Measurements from ENCODE around the gene KSR1.
"Not testable (repeated sequence)": the region's sequence is repeated elsewhere in the genome, so short reads cannot be mapped to it uniquely, and the experiment has no call there.

The KSR1 gene

DNA sequence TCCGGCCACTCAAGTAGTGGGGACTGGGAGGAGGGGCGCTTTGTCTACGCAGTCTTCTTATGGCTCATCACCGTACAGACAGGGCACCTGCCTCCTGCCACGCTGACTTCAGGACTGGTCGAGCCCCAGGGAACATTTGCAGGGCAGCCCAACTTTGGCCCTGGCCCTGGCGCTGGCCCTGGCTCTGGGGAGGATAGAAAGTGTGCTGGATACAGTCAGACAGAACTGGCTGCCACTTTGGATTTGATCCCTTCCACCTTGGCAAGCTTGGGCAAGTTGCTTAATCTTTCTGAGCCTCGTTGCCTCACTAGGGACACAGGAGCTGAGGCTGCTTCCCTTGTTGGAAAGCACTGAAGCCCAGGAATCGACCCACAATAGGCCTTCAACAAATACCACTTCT, 188.3 kb downstream of the KSR1 start:
- no peak for DNase-seq (ENCODE audit: low read depth)

DNA sequence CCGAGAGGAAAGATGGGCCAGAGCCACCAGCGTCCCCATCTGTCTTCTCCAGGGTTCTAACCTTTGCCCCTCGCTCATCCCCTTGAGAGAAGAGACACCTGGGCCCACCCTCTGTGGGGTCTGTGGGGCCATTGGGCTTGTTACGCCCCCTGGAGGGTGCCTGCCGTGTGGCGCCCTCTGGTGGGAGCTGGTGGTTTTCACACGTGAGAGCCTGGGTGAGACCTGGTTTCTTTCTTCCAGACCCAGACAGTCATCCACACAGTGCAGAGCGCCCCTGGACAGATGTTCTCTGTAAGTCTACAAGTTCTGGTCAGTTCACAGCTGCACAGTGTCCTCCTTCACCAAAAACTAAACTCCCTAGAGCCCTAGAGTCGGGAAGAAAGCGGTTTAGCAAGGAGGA, 189.4 kb downstream of the KSR1 start:
- not testable (repeated sequence) for H3K4me3 ChIP-seq (ENCODE audit: low read depth, low read length); DNase-seq (ENCODE audit: low read depth)

More for the DNA sequence above, 188.3 kb downstream of the KSR1 start:
- TF ChIP-seq CTCF (IDR thresholded peaks at IDR 0.05; ENCODE audit: control insufficient read depth, extremely low read depth, insufficient read depth): no peak
- H3K4me3 ChIP-seq (ENCODE audit: low read depth, low read length): no peak overlapping the region

DNA sequence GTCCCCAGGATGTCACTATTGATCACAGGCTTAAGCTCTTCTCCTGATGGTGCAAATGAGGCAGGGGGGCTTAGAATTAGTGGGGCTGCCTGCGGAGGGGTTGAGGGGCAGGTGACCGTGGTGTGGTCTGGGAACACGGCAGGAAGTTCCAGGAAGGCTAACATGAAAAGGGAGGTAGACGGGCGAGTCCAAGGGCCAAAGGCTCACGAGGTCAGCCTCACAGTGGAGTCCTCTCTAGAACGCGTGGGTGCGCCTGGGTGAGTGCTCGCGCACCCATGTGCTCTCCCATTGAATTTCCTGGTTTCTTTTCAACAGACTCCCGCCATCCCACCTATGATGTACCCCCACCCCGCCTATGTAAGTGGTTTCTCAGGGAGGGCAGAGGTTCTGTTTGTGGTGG, 190.0 kb downstream of the KSR1 start:
- no peak for DNase-seq (ENCODE audit: low read depth)
- no peak overlapping the region for H3K4me3 ChIP-seq (ENCODE audit: low read depth, low read length)
- no peak for TF ChIP-seq CTCF (IDR thresholded peaks at IDR 0.05; ENCODE audit: control insufficient read depth, extremely low read depth, insufficient read depth)

GRCh38 chr17:27647765-27648164, 191.5 kb downstream of the KSR1 start:
- DNase-seq (ENCODE audit: low read depth): no peak
- TF ChIP-seq CTCF (IDR thresholded peaks at IDR 0.05; ENCODE audit: control insufficient read depth, extremely low read depth, insufficient read depth): no peak
- no peak overlapping the region for H3K4me3 ChIP-seq (ENCODE audit: low read depth, low read length)

DNA sequence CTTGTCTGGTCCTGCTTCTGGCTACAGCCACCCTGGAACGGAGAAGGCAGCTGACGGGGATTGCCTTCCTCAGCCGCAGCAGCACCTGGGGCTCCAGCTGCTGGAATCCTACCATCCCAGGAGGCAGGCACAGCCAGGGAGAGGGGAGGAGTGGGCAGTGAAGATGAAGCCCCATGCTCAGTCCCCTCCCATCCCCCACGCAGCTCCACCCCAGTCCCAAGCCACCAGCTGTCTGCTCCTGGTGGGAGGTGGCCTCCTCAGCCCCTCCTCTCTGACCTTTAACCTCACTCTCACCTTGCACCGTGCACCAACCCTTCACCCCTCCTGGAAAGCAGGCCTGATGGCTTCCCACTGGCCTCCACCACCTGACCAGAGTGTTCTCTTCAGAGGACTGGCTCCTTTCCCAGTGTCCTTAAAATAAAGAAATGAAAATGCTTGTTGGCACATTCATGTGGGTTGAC, 192.9 kb downstream of the KSR1 start:
- H3K4me3 ChIP-seq (ENCODE audit: low read depth, low read length): not testable (repeated sequence)
- DNase-seq (ENCODE audit: low read depth): peak; percentile 7

DNA sequence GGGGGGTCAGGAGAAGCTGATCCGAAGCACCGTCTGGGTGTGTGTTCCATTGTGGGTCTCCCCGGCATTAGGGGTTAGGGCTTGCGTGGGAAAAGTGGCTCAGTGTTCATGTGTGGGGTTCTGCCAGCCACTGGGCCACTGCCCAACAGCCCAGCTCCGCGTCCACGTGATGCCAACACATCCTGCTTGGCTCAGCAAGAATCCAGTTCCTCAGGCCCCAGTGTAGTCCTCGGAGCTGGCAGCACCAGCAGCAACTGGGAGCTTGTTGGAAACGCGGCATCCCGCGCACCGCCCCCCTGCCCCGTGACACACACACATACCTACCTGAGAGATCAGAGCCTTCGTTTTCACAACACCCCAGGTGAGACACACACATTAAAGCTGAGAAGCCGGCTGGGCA, 193.7 kb downstream of the KSR1 start:
- DNase-seq (ENCODE audit: low read depth): peak; percentile 11
- TF ChIP-seq CTCF (IDR thresholded peaks at IDR 0.05; ENCODE audit: control insufficient read depth, extremely low read depth, insufficient read depth): no peak
- no peak overlapping the region for H3K4me3 ChIP-seq (ENCODE audit: low read depth, low read length)

GRCh38 chr17:27650836-27651235, 194.6 kb downstream of the KSR1 start:
- H3K4me3 ChIP-seq (ENCODE audit: low read depth, low read length): no peak overlapping the region
- DNase-seq (ENCODE audit: low read depth): no peak
- no peak for TF ChIP-seq CTCF (IDR thresholded peaks at IDR 0.05; ENCODE audit: control insufficient read depth, extremely low read depth, insufficient read depth)

DNA sequence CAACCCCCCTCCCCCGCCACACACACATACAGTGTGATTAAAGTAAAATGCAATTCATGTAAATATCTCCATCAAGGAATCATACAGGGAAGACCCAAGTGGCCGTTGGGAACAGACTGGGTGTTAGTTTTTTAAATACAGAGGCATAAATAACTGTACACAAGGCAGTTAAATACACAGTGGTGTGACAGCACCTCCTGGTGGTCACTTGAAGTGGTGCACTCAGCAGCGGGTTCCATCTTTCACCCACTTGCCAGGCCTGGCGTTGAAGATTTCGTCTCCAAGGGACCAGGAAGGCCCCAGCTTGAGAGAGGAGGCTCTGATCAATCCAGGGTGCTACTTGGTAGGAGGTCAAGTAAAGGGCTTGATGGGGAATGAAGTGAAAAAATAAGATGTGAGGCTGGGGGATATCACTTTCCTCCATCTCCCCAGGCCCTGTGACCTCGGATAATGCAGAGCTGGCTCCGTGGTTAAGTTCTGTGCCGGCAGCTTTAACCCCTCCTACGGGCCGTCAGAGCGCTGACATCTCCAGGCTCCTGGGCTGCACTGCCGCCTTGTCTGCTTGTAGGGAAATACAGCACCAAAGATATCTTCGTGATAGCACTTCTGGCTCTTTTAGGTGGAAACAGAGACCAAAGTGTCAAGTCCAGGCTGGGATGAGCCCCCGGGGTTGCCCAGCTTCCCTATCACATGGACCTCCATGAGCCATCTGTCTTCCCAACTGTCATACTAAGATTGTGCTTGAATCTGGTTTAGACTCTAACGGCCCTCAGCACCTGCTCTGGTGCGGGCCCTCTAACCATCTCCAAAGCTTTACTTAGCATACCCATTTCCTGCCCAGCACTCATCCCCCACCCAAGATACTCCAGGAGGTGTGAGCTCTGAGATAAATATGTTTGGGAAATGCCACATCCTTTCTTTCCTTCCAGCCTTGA, 195.4 kb downstream of the KSR1 start:
- no peak for DNase-seq (ENCODE audit: low read depth)
- no peak overlapping the region for H3K4me3 ChIP-seq (ENCODE audit: low read depth, low read length)
- TF ChIP-seq CTCF (IDR thresholded peaks at IDR 0.05; ENCODE audit: control insufficient read depth, extremely low read depth, insufficient read depth): peak; percentile 77

- not testable (repeated sequence) for H3K4me3 ChIP-seq (ENCODE audit: low read depth, low read length); DNase-seq (ENCODE audit: low read depth)
Observed at GRCh38 chr17:27653449-27653971, 197.3 kb downstream of the KSR1 start.
